ENCODE results near the gene DPEP2. TPM values are rescaled to one million over a fixed set of nuclear protein-coding genes. Genes with fewer than 3 reads are reported as not detected.

DPEP2 gene
- total and polyA plus RNA-seq, 2 of the 13 experiments (the other 11 are each of a cell fraction or from before 2014, with no cell fraction given), result 0.18 TPM; not detected in 1

DNA sequence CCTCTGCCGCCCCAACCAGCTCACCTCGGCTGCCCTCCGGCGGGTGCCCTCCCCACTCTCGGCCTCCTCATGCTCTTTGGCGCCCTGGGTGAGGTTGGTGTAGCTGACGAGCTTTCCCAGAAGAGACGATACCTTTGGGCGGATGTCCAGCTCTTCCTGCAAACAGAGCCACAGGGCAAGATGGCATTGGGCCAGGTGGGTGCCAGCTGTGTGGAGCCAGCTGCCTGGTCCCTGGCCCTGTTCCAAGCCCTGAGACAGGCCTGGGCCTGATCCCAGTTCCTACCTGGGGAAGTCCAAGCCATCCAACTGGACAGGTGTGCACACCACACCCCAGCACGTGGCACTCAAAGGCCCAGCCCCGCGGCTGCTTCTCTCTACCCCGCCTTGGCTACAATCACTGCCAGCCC, 37.7 kb downstream of the DPEP2 start:
- Histone ChIP-seq H3K9me3 (ENCODE audit: low read length) (no peaks in the 10 kb centered on the region), H3K36me3 (replicated peaks in 1 of 2; ENCODE audit: control insufficient read depth in 1 of 2, insufficient read depth in 2 of 2, low read length in 2 of 2) (peaks cover 47 to 63% of the 10 kb centered on the region in 2 experiments), H3K27me3 (ENCODE audit: control insufficient read depth in 1 of 2, insufficient read depth in 2 of 2, low read length in 2 of 2) (no peaks in the 10 kb centered on the region; a peak in 1 of 5 replicates), H3K4me1 (ENCODE audit: insufficient read depth, low read length) (peaks cover 36% of the 10 kb centered on the region), H2AFZ (ENCODE audit: low read length) (no peak overlapping the region), H3K4me2 (ENCODE audit: low read depth, low read length) (no peak overlapping the region), H3K9ac (ENCODE audit: insufficient read depth, low read depth, low read length) (no peak overlapping the region), H3K27ac (ENCODE audit: extremely low read length, insufficient read depth, low read length) (no peak overlapping the region), H3K4me3 (replicated peaks in 1 of 3; ENCODE audit: insufficient read depth in 1 of 3, low read depth in 2 of 3, low read length in 3 of 3) (no peak overlapping the region), H3K79me2 (ENCODE audit: insufficient read depth, low read length) (peaks cover 50% of the 10 kb centered on the region), H4K20me1 (ENCODE audit: insufficient read depth, low read length) (peaks cover 14% of the 10 kb centered on the region)
- BruUV-seq (replicated peaks), result no TSS peak
- ATAC-seq (no peak), FAIRE-seq (no peak), DNase-seq (ENCODE audit: low spot score) (no peak)
- in situ Hi-C loops (cut with HindIII; ENCODE audit: extremely low pct_ligation_motif_present, low pct_unique_long_range_greater_than_20kb) (no loop called here), intact Hi-C loops (cut with micrococcal nuclease; ENCODE audit: unreplicated experiment) (no loop called here)
- POLR2A ChIA-PET, result interaction anchor here (1.6 to 12.9 kb wide), 2 partner anchors 16 to 26 kb away, joined by 3 to 226 read pairs; partner anchors contain the start of gene LCAT
- WGBS (ENCODE audit: low lambda C conversion rate), result 97% methylated on average over 9 of the region's 13 CpGs
- CTCF ChIA-PET (ENCODE audit: low intra/inter-chr PET ratio, low total read pairs), result no interaction called here
- 0 out of 2 replicates have a peak, but pooled peaks have one; percentile 36 for TF ChIP-seq ZNF724P (CRISPR knock-in tag; IDR thresholded peaks at IDR 0.05; ENCODE audit: borderline replicate concordance)
- no peak for TF ChIP-seq FOXC1 (CRISPR knock-in tag; IDR thresholded peaks at IDR 0.05; ENCODE audit: borderline replicate concordance)
- no peak for TF ChIP-seq TBX3 (IDR thresholded peaks at IDR 0.05; ENCODE audit: borderline replicate concordance)
- TF ChIP-seq ZNF746 (CRISPR knock-in tag; IDR thresholded peaks at IDR 0.05), result no peak
- 0 out of 2 replicates have a peak, but pooled peaks have one; percentile 28 for TF ChIP-seq NFE2L1 (CRISPR knock-in tag; IDR thresholded peaks at IDR 0.05; ENCODE audit: borderline replicate concordance)
- no peak for TF ChIP-seq PAF1 (CRISPR knock-in tag; IDR thresholded peaks at IDR 0.05)
- TF ChIP-seq, protein P1, sequence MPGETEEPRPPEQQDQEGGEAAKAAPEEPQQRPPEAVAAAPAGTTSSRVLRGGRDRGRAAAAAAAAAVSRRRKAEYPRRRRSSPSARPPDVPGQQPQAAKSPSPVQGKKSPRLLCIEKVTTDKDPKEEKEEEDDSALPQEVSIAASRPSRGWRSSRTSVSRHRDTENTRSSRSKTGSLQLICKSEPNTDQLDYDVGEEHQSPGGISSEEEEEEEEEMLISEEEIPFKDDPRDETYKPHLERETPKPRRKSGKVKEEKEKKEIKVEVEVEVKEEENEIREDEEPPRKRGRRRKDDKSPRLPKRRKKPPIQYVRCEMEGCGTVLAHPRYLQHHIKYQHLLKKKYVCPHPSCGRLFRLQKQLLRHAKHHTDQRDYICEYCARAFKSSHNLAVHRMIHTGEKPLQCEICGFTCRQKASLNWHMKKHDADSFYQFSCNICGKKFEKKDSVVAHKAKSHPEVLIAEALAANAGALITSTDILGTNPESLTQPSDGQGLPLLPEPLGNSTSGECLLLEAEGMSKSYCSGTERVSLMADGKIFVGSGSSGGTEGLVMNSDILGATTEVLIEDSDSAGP (CRISPR knock-in tag; IDR thresholded peaks at IDR 0.05; ENCODE audit: borderline replicate concordance), result peak; percentile 24; the same call in 1 of the 2 replicates
- TF ChIP-seq ZNF672 (CRISPR knock-in tag; IDR thresholded peaks at IDR 0.05), result no peak
- 0 out of 2 replicates have a peak, but pooled peaks have one; percentile 32 for TF ChIP-seq ZSCAN31 (CRISPR knock-in tag; IDR thresholded peaks at IDR 0.05; ENCODE audit: low read depth)
- TF ChIP-seq ZNF687 (CRISPR knock-in tag; IDR thresholded peaks at IDR 0.05), result peak; percentile 24; the same call in 1 of the 2 replicates
- peak; percentile 58; the same call in 1 of the 2 replicates for TF ChIP-seq CHCHD3 (CRISPR knock-in tag; IDR thresholded peaks at IDR 0.05)
- TF ChIP-seq AGO2 (optimal IDR thresholded peaks at IDR 0.05; ENCODE audit: low read depth, low read length), result peak; percentile 90
- TF ChIP-seq, protein P2, sequence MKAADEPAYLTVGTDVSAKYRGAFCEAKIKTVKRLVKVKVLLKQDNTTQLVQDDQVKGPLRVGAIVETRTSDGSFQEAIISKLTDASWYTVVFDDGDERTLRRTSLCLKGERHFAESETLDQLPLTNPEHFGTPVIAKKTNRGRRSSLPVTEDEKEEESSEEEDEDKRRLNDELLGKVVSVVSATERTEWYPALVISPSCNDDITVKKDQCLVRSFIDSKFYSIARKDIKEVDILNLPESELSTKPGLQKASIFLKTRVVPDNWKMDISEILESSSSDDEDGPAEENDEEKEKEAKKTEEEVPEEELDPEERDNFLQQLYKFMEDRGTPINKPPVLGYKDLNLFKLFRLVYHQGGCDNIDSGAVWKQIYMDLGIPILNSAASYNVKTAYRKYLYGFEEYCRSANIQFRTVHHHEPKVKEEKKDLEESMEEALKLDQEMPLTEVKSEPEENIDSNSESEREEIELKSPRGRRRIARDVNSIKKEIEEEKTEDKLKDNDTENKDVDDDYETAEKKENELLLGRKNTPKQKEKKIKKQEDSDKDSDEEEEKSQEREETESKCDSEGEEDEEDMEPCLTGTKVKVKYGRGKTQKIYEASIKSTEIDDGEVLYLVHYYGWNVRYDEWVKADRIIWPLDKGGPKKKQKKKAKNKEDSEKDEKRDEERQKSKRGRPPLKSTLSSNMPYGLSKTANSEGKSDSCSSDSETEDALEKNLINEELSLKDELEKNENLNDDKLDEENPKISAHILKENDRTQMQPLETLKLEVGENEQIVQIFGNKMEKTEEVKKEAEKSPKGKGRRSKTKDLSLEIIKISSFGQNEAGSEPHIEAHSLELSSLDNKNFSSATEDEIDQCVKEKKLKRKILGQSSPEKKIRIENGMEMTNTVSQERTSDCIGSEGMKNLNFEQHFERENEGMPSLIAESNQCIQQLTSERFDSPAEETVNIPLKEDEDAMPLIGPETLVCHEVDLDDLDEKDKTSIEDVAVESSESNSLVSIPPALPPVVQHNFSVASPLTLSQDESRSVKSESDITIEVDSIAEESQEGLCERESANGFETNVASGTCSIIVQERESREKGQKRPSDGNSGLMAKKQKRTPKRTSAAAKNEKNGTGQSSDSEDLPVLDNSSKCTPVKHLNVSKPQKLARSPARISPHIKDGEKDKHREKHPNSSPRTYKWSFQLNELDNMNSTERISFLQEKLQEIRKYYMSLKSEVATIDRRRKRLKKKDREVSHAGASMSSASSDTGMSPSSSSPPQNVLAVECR (CRISPR knock-in tag; IDR thresholded peaks at IDR 0.05; ENCODE audit: borderline replicate concordance), result no peak
- TF ChIP-seq ZNF749 (CRISPR knock-in tag; IDR thresholded peaks at IDR 0.05; ENCODE audit: borderline replicate concordance), result no peak

Measured in HepG2 (cell line).